Mesothelial cell of epicardium (in vitro differentiated cells): Measurements from ENCODE around the gene PRORP. TPM values are rescaled to one million over a fixed set of nuclear protein-coding genes. Genes with fewer than 3 reads are reported as not detected.
"Not testable (repeated sequence)": the region's sequence is repeated elsewhere in the genome, so short reads cannot be mapped to it uniquely, and the experiment has no call there.

ENCODE experiments used
- DNase-seq, 2 experiments: peaks; one replicate each; pipeline ENCODE4 v3.0.0; 2021; ENCODE audit warnings: low spot score in 2 of 2; ENCODE audit not compliant: unreplicated experiment in 2 of 2
- H3K27ac Mint-ChIP-seq: 2 replicates; pipeline ENCODE4 v1.8.0; 2021; ENCODE audit warnings: mixed read lengths
- H3K27me3 Mint-ChIP-seq: 2 replicates; pipeline ENCODE4 v1.8.0; 2021; ENCODE audit warnings: low read depth, mixed read lengths
- H3K36me3 Mint-ChIP-seq: 2 replicates; pipeline ENCODE4 v1.8.0; 2021; ENCODE audit warnings: mixed read lengths
- H3K4me1 Mint-ChIP-seq: 2 replicates; pipeline ENCODE4 v1.8.0; 2021; ENCODE audit warnings: mixed read lengths
- H3K4me3 Mint-ChIP-seq: 2 replicates; pipeline ENCODE4 v1.8.0; 2021; ENCODE audit warnings: mild to moderate bottlenecking, moderate library complexity, mixed read lengths
- H3K9me3 Mint-ChIP-seq: 2 replicates; pipeline ENCODE4 v1.8.0; 2021; ENCODE audit warnings: mixed read lengths
- CTCF ChIP-seq: fragments of 200-600 bp; sonication (generic); IDR thresholded peaks from one replicate; pipeline ENCODE4 v1.5.0; 2021; ENCODE audit warnings: antibody characterized with exemption; ENCODE audit not compliant: unreplicated experiment
- total RNA-seq: library from RNA; stranded (reverse); gene quantifications from 3 replicates; pipeline ENCODE4 v1.2.1, GENCODE V29; 2021

PRORP gene
- total RNA-seq, 1 donor from 2014 or later: 31.4 TPM

- no peak overlapping the region for H3K4me3 Mint-ChIP-seq
- no peaks in the 10 kb centered on the region for H3K27me3 Mint-ChIP-seq
- H3K36me3 Mint-ChIP-seq: peaks cover 43% of the 10 kb centered on the region
- H3K9me3 Mint-ChIP-seq: peaks cover 10% of the 10 kb centered on the region
- H3K4me1 Mint-ChIP-seq: no peaks in the 10 kb centered on the region
- H3K27ac Mint-ChIP-seq: no peak overlapping the region
- no peak for TF ChIP-seq CTCF
- DNase-seq: no peak
Observed at GRCh38 chr14:35149239-35149638, 26.9 kb downstream of the PRORP start.

- not testable (repeated sequence) for H3K27ac Mint-ChIP-seq, H3K27me3 Mint-ChIP-seq, DNase-seq, H3K9me3 Mint-ChIP-seq, H3K4me3 Mint-ChIP-seq
- H3K36me3 Mint-ChIP-seq: peaks cover 36% of the 10 kb centered on the region
- peaks cover 10% of the 10 kb centered on the region for H3K4me1 Mint-ChIP-seq
Observed at GRCh38 chr14:35152531-35152930, 30.2 kb downstream of the PRORP start.

GRCh38 chr14:35154016-35154415 lies 31.7 kb downstream of the PRORP start:
- DNase-seq: no peak
- H3K4me1 Mint-ChIP-seq: peaks cover 13% of the 10 kb centered on the region
- TF ChIP-seq CTCF: no peak
- H3K36me3 Mint-ChIP-seq: peaks cover 33% of the 10 kb centered on the region
- no peak overlapping the region for H3K27ac Mint-ChIP-seq
- H3K4me3 Mint-ChIP-seq: no peak overlapping the region
- no peaks in the 10 kb centered on the region for H3K9me3 Mint-ChIP-seq
- H3K27me3 Mint-ChIP-seq: no peaks in the 10 kb centered on the region

GRCh38 chr14:35155962-35156361 lies 33.6 kb downstream of the PRORP start:
- Mint-ChIP-seq H3K4me1 (peaks cover 24% of the 10 kb centered on the region), H3K36me3 (peaks cover 27% of the 10 kb centered on the region), H3K27me3 (no peaks in the 10 kb centered on the region), H3K9me3 (no peaks in the 10 kb centered on the region), H3K4me3 (no peak overlapping the region), H3K27ac (peak overlapping the region; percentile 86)
- DNase-seq: no peak
- no peak for TF ChIP-seq CTCF

GRCh38 chr14:35158491-35158890 lies 36.1 kb downstream of the PRORP start:
- H3K27me3 Mint-ChIP-seq: no peaks in the 10 kb centered on the region
- no peak overlapping the region for H3K27ac Mint-ChIP-seq
- H3K9me3 Mint-ChIP-seq: no peaks in the 10 kb centered on the region
- H3K4me1 Mint-ChIP-seq: peaks cover 24% of the 10 kb centered on the region
- TF ChIP-seq CTCF: no peak
- H3K4me3 Mint-ChIP-seq: no peak overlapping the region
- H3K36me3 Mint-ChIP-seq: peaks cover 13% of the 10 kb centered on the region
- DNase-seq: no peak

GRCh38 chr14:35158951-35159653 lies 36.8 kb downstream of the PRORP start:
- H3K4me3 Mint-ChIP-seq: no peak overlapping the region
- DNase-seq: no peak
- H3K27ac Mint-ChIP-seq: peak overlapping the region; percentile 19
- no peaks in the 10 kb centered on the region for H3K27me3 Mint-ChIP-seq
- H3K4me1 Mint-ChIP-seq: peaks cover 24% of the 10 kb centered on the region
- TF ChIP-seq CTCF: no peak
- peaks cover 13% of the 10 kb centered on the region for H3K36me3 Mint-ChIP-seq
- no peaks in the 10 kb centered on the region for H3K9me3 Mint-ChIP-seq
